HG02938 (cell line): ENCODE data around the gene PLA2G4A.

Experiments used
- ATAC-seq: cut with Tn5 transposase; IDR thresholded peaks from one replicate; pipeline ENCODE4 v1.9.1; 2021; ENCODE audit warnings: mild to moderate bottlenecking, moderate library complexity; ENCODE audit not compliant: unreplicated experiment

PLA2G4A gene

GRCh38 chr1:186869526-186870228, 40.9 kb downstream of the PLA2G4A start:
- ATAC-seq = no peak

GRCh38 chr1:186871784-186872183, 43.0 kb downstream of the PLA2G4A start:
- no peak for ATAC-seq

GRCh38 chr1:186872291-186872690, 43.5 kb downstream of the PLA2G4A start:
- ATAC-seq = no peak

- no peak for ATAC-seq
These were observed 44.9 kb downstream of the PLA2G4A start for GRCh38 chr1:186873687-186874086.

- ATAC-seq = no peak
These were observed 47.4 kb downstream of the PLA2G4A start for GRCh38 chr1:186875896-186876835.

GRCh38 chr1:186878356-186878755, 49.6 kb downstream of the PLA2G4A start:
- ATAC-seq = no peak

GRCh38 chr1:186880982-186881381, 52.2 kb downstream of the PLA2G4A start:
- ATAC-seq = no peak

GRCh38 chr1:186882372-186883134, 53.8 kb downstream of the PLA2G4A start:
- ATAC-seq = no peak

- no peak for ATAC-seq
These were observed 55.5 kb downstream of the PLA2G4A start for GRCh38 chr1:186884251-186884650.

- ATAC-seq = no peak
These were observed 58.5 kb downstream of the PLA2G4A start for GRCh38 chr1:186887203-186887602.

- ATAC-seq = no peak
These were observed 59.6 kb downstream of the PLA2G4A start for GRCh38 chr1:186888367-186888766.

- no peak for ATAC-seq
These were observed 64.2 kb downstream of the PLA2G4A start for GRCh38 chr1:186892936-186893335.

GRCh38 chr1:186894415-186894814, 65.7 kb downstream of the PLA2G4A start:
- no peak for ATAC-seq

GRCh38 chr1:186896211-186896610, 67.5 kb downstream of the PLA2G4A start:
- no peak for ATAC-seq

GRCh38 chr1:186897008-186897407, 68.3 kb downstream of the PLA2G4A start:
- no peak for ATAC-seq

GRCh38 chr1:186899577-186899976, 70.8 kb downstream of the PLA2G4A start:
- ATAC-seq = peak; percentile 95

- ATAC-seq = no peak
These were observed 71.2 kb downstream of the PLA2G4A start for GRCh38 chr1:186899977-186900376.

GRCh38 chr1:186900539-186901237, 71.9 kb downstream of the PLA2G4A start:
- no peak for ATAC-seq

GRCh38 chr1:186901631-186902030, 72.9 kb downstream of the PLA2G4A start:
- ATAC-seq = no peak

GRCh38 chr1:186903374-186904136, 74.8 kb downstream of the PLA2G4A start:
- no peak for ATAC-seq
